Osteocyte (in vitro differentiated cells): Measurements from ENCODE around the gene CNOT10. TPM values are rescaled to one million over a fixed set of nuclear protein-coding genes. Genes with fewer than 3 reads are reported as not detected.

Experiments used
- DNase-seq: peaks from one replicate; pipeline ENCODE4 v3.0.0; 2021; ENCODE audit warnings: mixed read lengths; ENCODE audit not compliant: unreplicated experiment; ENCODE audit errors: extremely low spot score
- H3K27ac Mint-ChIP-seq: one replicate; pipeline ENCODE4 v1.8.0; 2021; ENCODE audit warnings: mild to moderate bottlenecking, mixed read lengths; ENCODE audit not compliant: unreplicated experiment
- H3K27me3 Mint-ChIP-seq: one replicate; pipeline ENCODE4 v1.8.0; 2021; ENCODE audit warnings: mixed read lengths; ENCODE audit not compliant: unreplicated experiment
- H3K36me3 Mint-ChIP-seq: one replicate; pipeline ENCODE4 v1.8.0; 2021; ENCODE audit warnings: mixed read lengths; ENCODE audit not compliant: unreplicated experiment
- H3K4me1 Mint-ChIP-seq: one replicate; pipeline ENCODE4 v1.8.0; 2021; ENCODE audit warnings: mixed read lengths; ENCODE audit not compliant: unreplicated experiment
- H3K4me3 Mint-ChIP-seq: one replicate; pipeline ENCODE4 v1.8.0; 2021; ENCODE audit warnings: mild to moderate bottlenecking, moderate library complexity, mixed read lengths; ENCODE audit not compliant: unreplicated experiment
- H3K9me3 Mint-ChIP-seq: one replicate; pipeline ENCODE4 v1.8.0; 2021; ENCODE audit warnings: mixed read lengths; ENCODE audit not compliant: unreplicated experiment
- CTCF ChIP-seq: fragments of 200-600 bp; sonication (generic); IDR thresholded peaks from 2 replicates; pipeline ENCODE4 v1.5.0; 2021; ENCODE audit warnings: antibody characterized with exemption, mild to moderate bottlenecking, moderate library complexity
- total RNA-seq: library from RNA; stranded (reverse); gene quantifications from 2 replicates; pipeline ENCODE4 v1.2.1, GENCODE V29; 2021

CNOT10 gene
- total RNA-seq, 1 donor from 2014 or later = 47.7 TPM

GRCh38 chr3:32751377-32751776 lies 66.4 kb downstream of the CNOT10 start:
- peaks cover 19% of the 10 kb centered on the region for H3K36me3 Mint-ChIP-seq
- DNase-seq = no peak
- H3K9me3 Mint-ChIP-seq = no peaks in the 10 kb centered on the region
- H3K4me3 Mint-ChIP-seq = no peak overlapping the region
- no peaks in the 10 kb centered on the region for H3K4me1 Mint-ChIP-seq
- TF ChIP-seq CTCF = no peak
- H3K27ac Mint-ChIP-seq = no peak overlapping the region
- H3K27me3 Mint-ChIP-seq = no peaks in the 10 kb centered on the region

- Mint-ChIP-seq H3K9me3 (no peaks in the 10 kb centered on the region), H3K4me1 (no peaks in the 10 kb centered on the region), H3K4me3 (no peak overlapping the region), H3K27ac (no peak overlapping the region), H3K27me3 (no peaks in the 10 kb centered on the region), H3K36me3 (peaks cover 26% of the 10 kb centered on the region)
- DNase-seq = no peak
- no peak for TF ChIP-seq CTCF
Measured at GRCh38 chr3:32755761-32756160, 70.8 kb downstream of the CNOT10 start.

- no peak for TF ChIP-seq CTCF
- Mint-ChIP-seq H3K36me3 (peaks cover 22% of the 10 kb centered on the region), H3K27ac (no peak overlapping the region), H3K4me3 (no peak overlapping the region), H3K27me3 (no peaks in the 10 kb centered on the region), H3K9me3 (no peaks in the 10 kb centered on the region), H3K4me1 (no peaks in the 10 kb centered on the region)
- DNase-seq = no peak
Measured at GRCh38 chr3:32757618-32758374, 72.8 kb downstream of the CNOT10 start.

- H3K27me3 Mint-ChIP-seq = no peaks in the 10 kb centered on the region
- no peak overlapping the region for H3K27ac Mint-ChIP-seq
- no peak for DNase-seq
- no peak overlapping the region for H3K4me3 Mint-ChIP-seq
- peaks cover 19% of the 10 kb centered on the region for H3K36me3 Mint-ChIP-seq
- TF ChIP-seq CTCF = no peak
- no peaks in the 10 kb centered on the region for H3K9me3 Mint-ChIP-seq
- no peaks in the 10 kb centered on the region for H3K4me1 Mint-ChIP-seq
Measured at GRCh38 chr3:32758375-32758753, 73.4 kb downstream of the CNOT10 start.

- Mint-ChIP-seq H3K9me3 (no peaks in the 10 kb centered on the region), H3K36me3 (peaks cover 17% of the 10 kb centered on the region), H3K27ac (no peak overlapping the region), H3K4me1 (no peaks in the 10 kb centered on the region), H3K27me3 (no peaks in the 10 kb centered on the region), H3K4me3 (no peak overlapping the region)
- DNase-seq = no peak
- no peak for TF ChIP-seq CTCF
Measured at GRCh38 chr3:32759342-32759741, 74.4 kb downstream of the CNOT10 start.
